GM19397 (cell line): ENCODE data around the gene RTP5.

ENCODE experiments used
- ATAC-seq: cut with Tn5 transposase; IDR thresholded peaks from one replicate; pipeline ENCODE4 v1.9.1; 2021; ENCODE audit warnings: mild to moderate bottlenecking, moderate library complexity; ENCODE audit not compliant: unreplicated experiment

The RTP5 gene

GRCh38 chr2:241886840-241887447 is 17.4 kb downstream of the RTP5 start:
- no peak for ATAC-seq

- no peak for ATAC-seq
Measured at GRCh38 chr2:241887806-241888522, 18.4 kb downstream of the RTP5 start.

GRCh38 chr2:241888641-241889040 is 19.1 kb downstream of the RTP5 start:
- ATAC-seq, result no peak

- ATAC-seq, result no peak
Measured at GRCh38 chr2:241890524-241891235, 21.2 kb downstream of the RTP5 start.

- no peak for ATAC-seq
Measured at GRCh38 chr2:241891315-241891987, 21.9 kb downstream of the RTP5 start.

GRCh38 chr2:241891988-241892298 is 22.4 kb downstream of the RTP5 start:
- no peak for ATAC-seq

GRCh38 chr2:241892299-241893137 is 23.0 kb downstream of the RTP5 start:
- ATAC-seq, result no peak

GRCh38 chr2:241893265-241893664 is 23.7 kb downstream of the RTP5 start:
- ATAC-seq, result no peak

- ATAC-seq, result no peak
Measured at GRCh38 chr2:241894056-241894641, 24.6 kb downstream of the RTP5 start.

GRCh38 chr2:241894681-241895426 is 25.3 kb downstream of the RTP5 start:
- ATAC-seq, result no peak

- no peak for ATAC-seq
Measured at GRCh38 chr2:241895427-241895711, 25.8 kb downstream of the RTP5 start.

- no peak for ATAC-seq
Measured at GRCh38 chr2:241895712-241896641, 26.4 kb downstream of the RTP5 start.

- ATAC-seq, result no peak
Measured at GRCh38 chr2:241896746-241897201, 27.2 kb downstream of the RTP5 start.

- no peak for ATAC-seq
Measured at GRCh38 chr2:241897231-241897916, 27.8 kb downstream of the RTP5 start.

GRCh38 chr2:241898463-241899270 is 29.1 kb downstream of the RTP5 start:
- no peak for ATAC-seq

- ATAC-seq, result no peak
Measured at GRCh38 chr2:241900251-241901017, 30.9 kb downstream of the RTP5 start.

GRCh38 chr2:241901018-241901380 is 31.5 kb downstream of the RTP5 start:
- ATAC-seq, result no peak
